ENCODE data around the gene CLMN. TPM values are rescaled to one million over a fixed set of nuclear protein-coding genes. Genes with fewer than 3 reads are reported as not detected.

CLMN gene
- total RNA-seq, 1 experiment from 2014 or later, result 8.6 TPM

GRCh38 chr14:95137804-95138167, 181.9 kb downstream of the CLMN start:
- intact Hi-C loops (cut with micrococcal nuclease; ENCODE audit: unreplicated experiment), result no loop called here

DNA sequence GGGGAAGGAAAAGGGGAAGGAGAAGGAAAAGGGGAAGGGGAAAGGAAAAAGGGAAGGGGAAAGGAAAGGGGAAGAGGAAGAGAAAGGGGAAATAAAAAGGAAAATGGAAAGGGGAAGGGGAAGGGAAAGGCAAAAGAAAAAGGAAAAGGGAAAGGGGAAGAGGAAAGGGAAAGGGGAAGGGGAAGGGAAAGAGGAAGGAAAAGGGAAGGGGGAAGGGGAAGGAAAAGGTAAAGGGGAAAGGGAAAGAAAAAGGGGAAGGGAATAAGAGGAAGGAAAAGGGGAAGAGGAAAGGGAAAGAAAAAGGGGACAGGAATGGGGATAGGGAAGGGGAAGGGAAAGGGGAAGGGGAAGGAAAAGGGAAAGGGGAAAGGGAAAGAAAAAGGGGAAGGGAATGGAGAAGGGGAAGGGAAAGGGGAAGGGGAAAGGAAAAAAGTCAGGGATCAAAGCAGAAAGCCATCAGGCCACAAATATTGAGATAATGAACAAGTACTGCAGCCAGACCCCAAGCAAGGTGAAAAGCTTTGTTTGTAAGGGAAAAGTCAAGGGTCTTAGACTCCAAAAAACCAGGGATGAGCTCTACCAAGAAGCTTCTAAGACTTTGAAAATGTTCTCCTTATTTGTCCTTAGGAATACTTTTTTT, 182.4 kb downstream of the CLMN start:
- H3K4me3 ChIP-seq (ENCODE audit: low read depth, low read length, poor library complexity, severe bottlenecking), result no peak overlapping the region
- H3K36me3 ChIP-seq (ENCODE audit: insufficient read depth, low read length, poor library complexity, severe bottlenecking), result peaks cover 13% of the 10 kb centered on the region
- H3K4me1 ChIP-seq (ENCODE audit: insufficient read depth, low read length, poor library complexity, severe bottlenecking), result peaks cover 63% of the 10 kb centered on the region
- DNase-seq (ENCODE audit: low spot score), result no peak
- ChIA-PET CTCF (interaction anchor here (0.6 kb wide), 1 partner anchor 35 kb away, joined by 3 read pairs; no protein-coding TSS in a partner anchor), POLR2A (ENCODE audit: low non-redundant PET) (no interaction called here)
- H3K9me3 ChIP-seq (ENCODE audit: low read depth, low read length, poor library complexity, severe bottlenecking), result no peaks in the 10 kb centered on the region
- H3K27ac ChIP-seq (ENCODE audit: low read depth, low read length, poor library complexity, severe bottlenecking), result no peak overlapping the region
- intact Hi-C loops (cut with micrococcal nuclease; ENCODE audit: unreplicated experiment), result no loop called here
- H3K27me3 ChIP-seq (replicated peaks; ENCODE audit: insufficient read depth, low read depth, low read length, poor library complexity), result no peaks in the 10 kb centered on the region
- TF ChIP-seq EZH2 (IDR thresholded peaks at IDR 0.05; ENCODE audit: borderline replicate concordance, low read depth, low read length, poor library complexity, severe bottlenecking), result no peak
- TF ChIP-seq CTCF (conservative IDR thresholded peaks at IDR 0.05; ENCODE audit: low read depth, low read length), result no peak
- no TSS peak for BruUV-seq (replicated peaks)

More at GRCh38 chr14:95137804-95138167, 181.9 kb downstream of the CLMN start:
- H3K9me3 ChIP-seq (ENCODE audit: low read depth, low read length, poor library complexity, severe bottlenecking), result no peaks in the 10 kb centered on the region
- H3K27me3 ChIP-seq (replicated peaks; ENCODE audit: insufficient read depth, low read depth, low read length, poor library complexity), result no peaks in the 10 kb centered on the region
- TF ChIP-seq EZH2 (IDR thresholded peaks at IDR 0.05; ENCODE audit: borderline replicate concordance, low read depth, low read length, poor library complexity, severe bottlenecking) (no peak), CTCF (conservative IDR thresholded peaks at IDR 0.05; ENCODE audit: low read depth, low read length) (no peak)
- POLR2A ChIA-PET (ENCODE audit: low non-redundant PET), result no interaction called here
- H3K27ac ChIP-seq (ENCODE audit: low read depth, low read length, poor library complexity, severe bottlenecking), result no peak overlapping the region
- no peak for DNase-seq (ENCODE audit: low spot score)
- BruUV-seq (replicated peaks), result no TSS peak
- CTCF ChIA-PET, result interaction anchor here (0.6 kb wide), 1 partner anchor 34 kb away, joined by 3 read pairs; no protein-coding TSS in a partner anchor
- H3K4me1 ChIP-seq (ENCODE audit: insufficient read depth, low read length, poor library complexity, severe bottlenecking), result peaks cover 67% of the 10 kb centered on the region
- H3K36me3 ChIP-seq (ENCODE audit: insufficient read depth, low read length, poor library complexity, severe bottlenecking), result peaks cover 8% of the 10 kb centered on the region
- no peak overlapping the region for H3K4me3 ChIP-seq (ENCODE audit: low read depth, low read length, poor library complexity, severe bottlenecking)

GRCh38 chr14:95136631-95137030, 183.1 kb downstream of the CLMN start:
- BruUV-seq (replicated peaks), result no TSS peak
- H3K27me3 ChIP-seq (replicated peaks; ENCODE audit: insufficient read depth, low read depth, low read length, poor library complexity), result no peaks in the 10 kb centered on the region
- H3K36me3 ChIP-seq (ENCODE audit: insufficient read depth, low read length, poor library complexity, severe bottlenecking), result peaks cover 19% of the 10 kb centered on the region
- H3K27ac ChIP-seq (ENCODE audit: low read depth, low read length, poor library complexity, severe bottlenecking), result no peak overlapping the region
- intact Hi-C loops (cut with micrococcal nuclease; ENCODE audit: unreplicated experiment), result no loop called here
- DNase-seq (ENCODE audit: low spot score), result no peak
- peaks cover 58% of the 10 kb centered on the region for H3K4me1 ChIP-seq (ENCODE audit: insufficient read depth, low read length, poor library complexity, severe bottlenecking)
- no peaks in the 10 kb centered on the region for H3K9me3 ChIP-seq (ENCODE audit: low read depth, low read length, poor library complexity, severe bottlenecking)
- POLR2A ChIA-PET (ENCODE audit: low non-redundant PET), result no interaction called here
- CTCF ChIA-PET, result no interaction called here
- TF ChIP-seq EZH2 (IDR thresholded peaks at IDR 0.05; ENCODE audit: borderline replicate concordance, low read depth, low read length, poor library complexity, severe bottlenecking) (no peak), CTCF (conservative IDR thresholded peaks at IDR 0.05; ENCODE audit: low read depth, low read length) (no peak)
- no peak overlapping the region for H3K4me3 ChIP-seq (ENCODE audit: low read depth, low read length, poor library complexity, severe bottlenecking)
